Activated T-cell treated with anti-CD3 and anti-CD28 coated beads, Interleukin-2, amount 50 U/mL, for 72 hours (primary cell): ENCODE results near the gene ANO2. TPM values are rescaled to one million over a fixed set of nuclear protein-coding genes. Genes with fewer than 3 reads are reported as not detected.

Experiments
- ATAC-seq, 2 donors: fragments of 150-1000 bp; cut with Tn5 transposase; replicated peaks in 1 of 2; 2 replicates each; pipeline ENCODE4 v1.10.0; 2021; ENCODE audit warnings: moderate library complexity in 2 of 2, mild to moderate bottlenecking in 1 of 2
- DNase-seq, 2 donors: peaks; one replicate each; pipeline ENCODE4 v3.0.0; 2021 to 2022; ENCODE audit warnings: mixed read lengths in 1 of 2
- H3K27ac Mint-ChIP-seq: one replicate; pipeline ENCODE4 v1.8.0; 2022; ENCODE audit warnings: mild to moderate bottlenecking, moderate library complexity, mixed read lengths
- H3K27me3 Mint-ChIP-seq: one replicate; pipeline ENCODE4 v1.8.0; 2022; ENCODE audit warnings: low read depth, mixed read lengths
- H3K36me3 Mint-ChIP-seq, 2 donors: one replicate each; pipeline ENCODE4 v1.8.0; 2022; ENCODE audit warnings: mixed read lengths in 2 of 2, mild to moderate bottlenecking in 1 of 2; ENCODE audit not compliant: insufficient read depth in 2 of 2
- H3K4me1 Mint-ChIP-seq: one replicate; pipeline ENCODE4 v1.8.0; 2022; ENCODE audit warnings: low read depth, mixed read lengths
- H3K4me3 Mint-ChIP-seq, 2 donors: one replicate each; pipeline ENCODE4 v1.8.0; 2022; ENCODE audit warnings: mild to moderate bottlenecking in 2 of 2, mixed read lengths in 2 of 2, moderate library complexity in 2 of 2
- H3K9me3 Mint-ChIP-seq, 2 donors: one replicate each; pipeline ENCODE4 v1.8.0; 2022; ENCODE audit warnings: mixed read lengths in 2 of 2
- total RNA-seq, 2 donors: library from RNA; stranded (reverse); gene quantifications; one replicate each; pipeline ENCODE4 v1.2.3, GENCODE V29; 2022

Gene ANO2
- total RNA-seq, 2 donors from 2014 or later: not detected

DNA sequence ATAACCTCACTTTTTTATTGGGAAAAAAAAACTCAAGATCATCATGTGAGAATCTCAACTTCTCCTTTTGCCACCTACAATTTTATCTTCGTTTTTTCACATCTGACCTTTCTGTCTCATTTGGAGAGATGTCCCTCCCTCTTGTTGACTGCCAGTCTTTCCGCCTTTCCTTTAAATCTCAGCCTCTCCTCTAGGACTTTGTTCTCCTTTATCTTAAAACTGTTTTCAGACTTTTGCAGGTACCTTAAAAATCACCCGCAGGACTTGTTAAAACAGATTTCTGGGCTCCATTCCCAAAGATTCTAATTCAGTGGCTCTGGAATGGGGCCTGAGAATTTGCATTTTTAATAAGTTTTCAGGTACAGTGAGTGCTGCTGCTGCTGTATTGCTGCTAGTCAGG lies 289.9 kb downstream of the ANO2 start:
- Mint-ChIP-seq H3K27me3 (no peaks in the 10 kb centered on the region), H3K4me3 (no peak overlapping the region), H3K27ac (no peak overlapping the region), H3K4me1 (no peaks in the 10 kb centered on the region), H3K36me3 (no peaks in the 10 kb centered on the region), H3K9me3 (no peaks in the 10 kb centered on the region)
- no peak for DNase-seq
- no peak for ATAC-seq

DNA sequence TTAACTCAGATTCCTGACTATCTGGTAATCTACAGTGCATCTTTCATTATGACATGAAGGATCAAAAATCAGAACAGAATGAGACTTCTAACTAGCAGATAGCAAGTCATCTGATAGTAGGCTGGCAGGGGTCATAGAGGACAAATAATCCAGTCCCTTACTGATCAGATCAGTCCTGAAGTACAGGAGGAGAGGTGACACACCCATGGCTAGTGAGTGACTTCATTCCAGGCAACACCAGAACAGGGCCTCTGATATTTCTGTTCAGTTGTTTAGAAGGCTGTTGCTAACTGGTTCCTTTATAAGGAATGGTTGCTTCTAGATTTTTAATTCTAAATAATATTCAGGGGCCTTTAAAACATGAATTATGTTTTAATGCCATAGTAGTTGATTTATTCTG lies 291.0 kb downstream of the ANO2 start:
- ATAC-seq: no peak
- Mint-ChIP-seq H3K4me3 (no peak overlapping the region), H3K9me3 (no peaks in the 10 kb centered on the region), H3K27ac (no peak overlapping the region), H3K27me3 (no peaks in the 10 kb centered on the region), H3K4me1 (no peaks in the 10 kb centered on the region), H3K36me3 (no peaks in the 10 kb centered on the region)
- DNase-seq: no peak

DNA sequence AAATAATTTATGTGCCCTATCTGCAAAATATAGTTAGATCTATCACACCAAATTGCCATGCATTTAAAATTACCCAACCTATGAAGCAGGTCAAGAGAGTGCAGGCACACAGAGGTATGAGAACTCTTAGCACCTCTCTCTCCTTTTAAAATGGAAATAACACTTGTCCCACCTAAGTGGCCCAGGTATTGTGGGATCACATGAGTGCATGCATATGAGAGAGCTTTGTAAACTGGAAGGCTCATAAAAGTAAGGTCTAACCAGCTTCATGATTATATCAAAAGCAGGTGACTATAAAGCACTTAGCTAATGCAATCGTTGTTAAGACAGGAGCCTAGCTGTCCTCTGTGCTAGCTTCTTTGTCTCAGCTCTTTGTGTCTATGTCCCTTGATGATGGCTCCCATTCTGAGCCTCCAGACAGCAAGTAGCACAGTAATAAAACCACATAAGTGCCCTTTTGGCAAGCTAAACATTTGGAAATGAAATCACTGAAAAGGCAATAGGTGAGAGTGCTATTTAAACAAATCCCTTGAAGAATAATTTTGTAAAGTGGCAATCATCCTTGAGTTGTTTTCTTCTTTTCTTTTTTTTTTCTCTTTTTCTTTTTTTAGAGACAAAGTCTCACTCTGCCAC lies 294.1 kb downstream of the ANO2 start:
- no peaks in the 10 kb centered on the region for H3K27me3 Mint-ChIP-seq
- ATAC-seq: no peak

DNA sequence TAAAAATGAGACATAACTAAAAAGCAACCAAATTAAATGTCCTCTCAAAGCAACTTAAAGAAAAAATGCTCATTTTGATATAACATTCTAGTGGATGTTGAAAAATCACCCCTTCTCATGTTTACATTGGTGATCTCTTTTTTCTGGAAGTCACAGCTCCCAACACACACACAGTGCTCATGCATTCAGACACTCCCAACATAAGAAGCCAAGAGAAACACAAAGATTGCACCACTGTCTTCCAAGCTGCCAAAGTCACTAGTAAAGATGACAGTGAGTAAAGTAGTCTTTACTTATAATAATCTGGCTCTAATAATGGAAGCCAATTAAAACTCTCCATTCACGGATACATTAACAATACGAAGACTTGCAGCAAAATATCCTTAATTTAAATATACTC lies 294.8 kb downstream of the ANO2 start:
- DNase-seq (no peak), ATAC-seq (no peak)
- H3K27me3 Mint-ChIP-seq: no peaks in the 10 kb centered on the region
- no peak overlapping the region for H3K4me3 Mint-ChIP-seq
- no peaks in the 10 kb centered on the region for H3K9me3 Mint-ChIP-seq
- H3K4me1 Mint-ChIP-seq: no peaks in the 10 kb centered on the region
- H3K27ac Mint-ChIP-seq: no peak overlapping the region
- no peaks in the 10 kb centered on the region for H3K36me3 Mint-ChIP-seq

More for the DNA sequence above, 294.1 kb downstream of the ANO2 start:
- no peak for DNase-seq
- Mint-ChIP-seq H3K4me3 (no peak overlapping the region), H3K9me3 (no peaks in the 10 kb centered on the region), H3K27ac (no peak overlapping the region), H3K4me1 (no peaks in the 10 kb centered on the region), H3K36me3 (no peaks in the 10 kb centered on the region)

DNA sequence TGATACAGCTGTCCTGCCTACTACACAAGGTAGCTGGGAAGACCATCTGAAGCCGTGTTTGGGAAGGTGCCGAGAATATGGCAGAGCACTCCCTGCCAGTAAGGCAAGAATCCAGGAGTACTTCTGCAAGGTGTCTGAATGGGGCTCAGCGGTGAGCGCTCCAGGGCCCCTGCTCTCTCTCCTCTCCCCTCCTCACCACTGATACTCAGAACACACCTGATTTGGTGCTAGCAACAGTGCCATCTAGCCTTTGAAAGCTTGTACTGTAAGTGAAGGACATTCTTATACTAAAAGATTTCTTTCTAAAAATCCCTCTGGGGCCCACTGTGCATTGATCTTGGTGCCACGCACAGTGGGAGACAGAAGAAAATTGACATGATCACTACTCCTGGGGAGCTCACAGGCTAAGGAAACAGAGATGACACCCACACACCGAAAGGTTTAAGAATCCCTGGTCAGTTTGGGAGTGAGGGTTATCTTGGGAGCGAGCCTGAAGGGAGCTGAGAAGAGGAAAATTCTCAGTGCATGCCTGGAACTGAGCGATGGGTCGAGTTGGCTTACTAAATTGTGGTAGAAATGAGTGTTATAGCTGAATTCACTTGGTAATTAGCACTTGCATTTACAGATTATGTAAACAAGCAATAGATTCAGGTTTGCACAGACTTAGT lies 296.2 kb downstream of the ANO2 start:
- H3K4me3 Mint-ChIP-seq: no peak overlapping the region
- no peak overlapping the region for H3K27ac Mint-ChIP-seq
- H3K4me1 Mint-ChIP-seq: no peaks in the 10 kb centered on the region
- H3K27me3 Mint-ChIP-seq: no peaks in the 10 kb centered on the region
- ATAC-seq (no peak), DNase-seq (no peak)
- H3K9me3 Mint-ChIP-seq: no peaks in the 10 kb centered on the region
- H3K36me3 Mint-ChIP-seq: no peaks in the 10 kb centered on the region

DNA sequence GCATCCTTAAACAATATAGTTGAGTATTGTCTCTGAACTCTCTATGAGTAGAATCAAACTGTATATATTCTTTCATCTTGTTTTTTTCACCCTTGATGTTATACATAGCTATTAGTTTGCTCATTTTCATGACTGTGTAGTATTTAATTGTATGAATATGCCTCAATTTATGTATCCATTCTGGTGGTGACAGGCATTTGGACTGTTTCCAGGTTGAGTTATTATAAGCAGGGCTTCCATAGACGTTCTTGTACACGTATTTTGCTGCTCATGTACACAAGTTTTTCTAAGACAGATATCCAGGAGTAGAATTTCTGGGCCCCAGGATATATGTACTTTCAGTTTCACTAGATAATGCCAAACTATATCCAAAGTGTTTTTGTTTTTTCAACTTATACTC lies 301.8 kb downstream of the ANO2 start:
- no peak for ATAC-seq
- Mint-ChIP-seq H3K9me3 (no peaks in the 10 kb centered on the region), H3K27me3 (peaks cover 8% of the 10 kb centered on the region), H3K4me3 (no peak overlapping the region), H3K36me3 (no peaks in the 10 kb centered on the region), H3K4me1 (no peaks in the 10 kb centered on the region), H3K27ac (no peak overlapping the region)
- DNase-seq: no peak

DNA sequence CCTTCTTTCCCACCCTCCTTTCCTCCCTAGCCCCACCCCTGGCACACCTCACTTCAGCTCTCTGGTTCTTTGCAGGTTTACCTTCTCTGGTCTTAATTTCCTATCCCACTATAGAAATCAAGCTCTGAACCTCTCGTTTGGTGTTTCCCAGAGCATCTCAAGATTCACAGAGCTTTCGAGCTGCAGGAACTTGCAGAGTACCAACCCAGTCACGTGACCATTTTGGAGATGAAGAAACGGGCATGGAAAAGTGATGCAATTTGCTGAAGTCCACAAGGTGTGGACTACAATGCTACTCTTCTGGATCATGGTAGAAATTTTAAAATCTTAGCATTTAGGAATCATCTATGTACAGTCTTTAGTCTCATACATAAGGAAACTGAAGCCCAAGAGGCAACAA lies 307.4 kb downstream of the ANO2 start:
- no peaks in the 10 kb centered on the region for H3K4me1 Mint-ChIP-seq
- no peak for DNase-seq
- ATAC-seq: no peak

DNA sequence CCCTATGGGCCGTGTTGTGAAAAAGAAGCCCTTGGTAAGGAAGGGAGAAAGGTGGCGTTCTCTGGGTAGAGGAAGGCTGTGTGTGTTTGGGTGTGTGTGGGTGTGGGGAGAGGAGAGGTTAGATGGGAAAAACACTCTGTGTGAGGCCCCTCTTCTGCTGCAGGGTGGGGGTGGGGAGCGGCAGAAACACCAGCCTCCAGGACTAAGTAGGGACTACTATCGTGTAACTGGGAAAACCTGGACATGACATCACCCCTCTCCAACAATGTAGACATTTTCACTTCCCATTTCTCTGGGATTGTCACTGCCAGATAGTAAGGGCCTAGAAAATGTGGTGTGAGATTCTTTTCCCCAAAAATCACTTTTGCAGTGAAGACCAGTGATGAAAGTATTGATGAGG lies 308.2 kb downstream of the ANO2 start:
- Mint-ChIP-seq H3K36me3 (no peaks in the 10 kb centered on the region), H3K4me3 (no peak overlapping the region), H3K27me3 (peaks cover under 1% of the 10 kb centered on the region), H3K9me3 (no peaks in the 10 kb centered on the region), H3K4me1 (no peaks in the 10 kb centered on the region), H3K27ac (no peak overlapping the region)
- no peak for ATAC-seq
- no peak for DNase-seq

More for the DNA sequence above, 307.4 kb downstream of the ANO2 start:
- Mint-ChIP-seq H3K9me3 (no peaks in the 10 kb centered on the region), H3K27ac (no peak overlapping the region), H3K4me3 (no peak overlapping the region), H3K27me3 (peaks cover 7% of the 10 kb centered on the region), H3K36me3 (no peaks in the 10 kb centered on the region)

DNA sequence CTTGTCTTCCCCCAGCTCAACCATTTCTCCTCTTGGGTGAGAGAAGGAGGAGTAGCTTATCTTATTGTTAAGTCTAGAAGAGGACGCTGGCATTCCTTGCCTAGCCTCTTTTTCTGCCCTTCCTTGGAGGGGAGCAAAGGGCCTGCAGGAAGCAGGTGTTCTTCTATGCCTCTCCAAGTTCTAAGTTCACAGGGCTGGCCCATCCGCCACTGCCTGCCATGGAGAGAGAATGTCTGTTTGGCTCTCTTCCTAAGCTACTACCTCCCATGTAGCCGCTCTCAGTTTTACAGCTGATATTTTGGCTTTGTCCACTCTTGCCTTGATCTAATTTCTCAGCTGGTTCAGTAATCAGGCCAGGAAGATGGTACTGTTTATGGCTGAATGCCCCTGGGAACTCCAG lies 312.0 kb downstream of the ANO2 start:
- Mint-ChIP-seq H3K27ac (no peak overlapping the region), H3K4me1 (no peaks in the 10 kb centered on the region), H3K36me3 (no peaks in the 10 kb centered on the region), H3K4me3 (no peak overlapping the region), H3K9me3 (no peaks in the 10 kb centered on the region), H3K27me3 (peaks cover 7% of the 10 kb centered on the region)
- ATAC-seq: no peak
- no peak for DNase-seq

DNA sequence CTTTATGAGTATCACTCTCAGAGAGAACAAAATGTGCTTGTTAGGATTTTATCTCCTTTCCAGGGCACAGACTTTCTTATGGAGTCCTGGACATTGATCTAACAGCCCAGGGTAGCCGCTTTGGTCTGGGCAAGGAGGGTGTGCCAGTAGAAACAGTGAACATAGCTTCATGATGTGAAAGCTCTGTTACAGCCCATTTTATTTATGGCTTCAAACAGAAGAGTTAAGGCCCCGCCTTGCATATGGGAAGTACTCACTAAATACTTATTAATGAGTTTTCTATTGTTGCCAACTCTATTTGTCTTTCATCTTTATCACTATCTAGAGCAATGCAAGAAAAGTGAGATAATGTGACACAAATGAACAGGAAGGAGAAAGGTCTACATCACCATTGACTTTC lies 312.6 kb downstream of the ANO2 start:
- no peak overlapping the region for H3K27ac Mint-ChIP-seq
- ATAC-seq (no peak), DNase-seq (no peak)
- no peaks in the 10 kb centered on the region for H3K36me3 Mint-ChIP-seq
- H3K4me3 Mint-ChIP-seq: no peak overlapping the region
- no peaks in the 10 kb centered on the region for H3K4me1 Mint-ChIP-seq
- no peaks in the 10 kb centered on the region for H3K9me3 Mint-ChIP-seq
- H3K27me3 Mint-ChIP-seq: peaks cover 7% of the 10 kb centered on the region

DNA sequence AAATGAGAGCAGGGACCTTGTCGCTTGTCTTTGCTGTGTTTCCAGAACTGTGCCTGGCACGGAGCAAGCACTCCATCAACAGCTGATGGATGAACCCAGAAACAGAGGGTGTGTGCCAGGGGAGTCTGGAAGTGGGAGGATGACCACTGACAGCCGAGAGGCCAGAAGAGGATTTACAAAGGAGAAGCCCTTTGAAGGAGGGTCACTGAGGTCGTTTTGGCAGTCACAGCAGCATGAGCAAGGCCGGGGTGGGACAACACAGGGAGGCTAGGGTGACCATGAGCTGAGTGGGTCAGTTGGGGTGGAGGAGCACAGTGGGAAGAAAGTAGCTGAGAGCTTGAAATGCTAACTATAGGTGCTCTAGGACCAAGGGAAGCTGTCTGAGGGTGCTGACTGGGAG lies 313.6 kb downstream of the ANO2 start:
- Mint-ChIP-seq H3K36me3 (no peaks in the 10 kb centered on the region), H3K9me3 (no peaks in the 10 kb centered on the region), H3K27ac (no peak overlapping the region), H3K4me1 (no peaks in the 10 kb centered on the region), H3K27me3 (peaks cover 7% of the 10 kb centered on the region), H3K4me3 (no peak overlapping the region)
- DNase-seq (no peak), ATAC-seq (no peak)

DNA sequence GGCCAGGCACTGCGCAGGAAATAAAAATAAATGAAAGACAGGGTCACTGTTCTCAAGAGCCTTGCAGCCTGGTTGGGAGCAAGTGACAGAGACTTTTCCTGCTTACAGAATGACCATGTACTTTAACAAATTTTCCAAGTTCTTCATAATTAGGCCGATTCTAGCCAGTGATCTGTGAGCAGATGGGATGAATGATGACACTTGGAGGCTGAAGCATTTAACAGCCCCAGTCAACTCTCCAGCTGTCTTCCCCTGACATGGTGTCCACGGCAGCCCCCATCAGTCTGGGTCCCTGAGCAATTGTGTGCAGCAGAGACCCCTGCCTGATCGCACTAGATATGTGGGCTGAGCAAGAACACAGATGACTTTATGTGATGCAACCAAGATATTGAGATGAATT lies 314.3 kb downstream of the ANO2 start:
- DNase-seq: no peak
- H3K9me3 Mint-ChIP-seq: no peaks in the 10 kb centered on the region
- H3K27ac Mint-ChIP-seq: no peak overlapping the region
- no peaks in the 10 kb centered on the region for H3K36me3 Mint-ChIP-seq
- no peaks in the 10 kb centered on the region for H3K4me1 Mint-ChIP-seq
- H3K4me3 Mint-ChIP-seq: no peak overlapping the region
- no peak for ATAC-seq
- peaks cover 7% of the 10 kb centered on the region for H3K27me3 Mint-ChIP-seq

DNA sequence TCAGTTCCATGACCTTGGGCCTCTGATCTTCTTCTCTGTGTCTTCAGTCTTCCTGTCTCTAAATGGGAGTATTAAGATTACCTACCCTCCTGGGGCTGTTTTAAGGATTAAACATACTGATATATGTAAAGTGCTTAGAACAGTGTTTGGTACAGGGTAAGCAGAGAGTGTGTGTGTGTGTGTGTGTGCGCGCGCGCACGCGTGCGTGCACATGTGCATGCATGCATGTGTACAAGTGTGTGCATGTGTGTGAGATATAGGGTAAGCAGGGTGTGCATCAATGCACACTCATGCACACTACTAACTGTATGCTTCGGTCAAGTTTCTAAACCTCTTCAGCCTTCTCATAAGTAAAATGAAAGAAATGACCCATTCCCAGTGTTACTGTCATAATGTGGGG lies 316.6 kb downstream of the ANO2 start:
- ATAC-seq (no peak), DNase-seq (no peak)
- peaks cover 7% of the 10 kb centered on the region for H3K27me3 Mint-ChIP-seq
- H3K4me1 Mint-ChIP-seq: peaks cover 5% of the 10 kb centered on the region
- no peak overlapping the region for H3K27ac Mint-ChIP-seq
- H3K9me3 Mint-ChIP-seq: no peaks in the 10 kb centered on the region
- H3K4me3 Mint-ChIP-seq: no peak overlapping the region
- H3K36me3 Mint-ChIP-seq: no peaks in the 10 kb centered on the region

DNA sequence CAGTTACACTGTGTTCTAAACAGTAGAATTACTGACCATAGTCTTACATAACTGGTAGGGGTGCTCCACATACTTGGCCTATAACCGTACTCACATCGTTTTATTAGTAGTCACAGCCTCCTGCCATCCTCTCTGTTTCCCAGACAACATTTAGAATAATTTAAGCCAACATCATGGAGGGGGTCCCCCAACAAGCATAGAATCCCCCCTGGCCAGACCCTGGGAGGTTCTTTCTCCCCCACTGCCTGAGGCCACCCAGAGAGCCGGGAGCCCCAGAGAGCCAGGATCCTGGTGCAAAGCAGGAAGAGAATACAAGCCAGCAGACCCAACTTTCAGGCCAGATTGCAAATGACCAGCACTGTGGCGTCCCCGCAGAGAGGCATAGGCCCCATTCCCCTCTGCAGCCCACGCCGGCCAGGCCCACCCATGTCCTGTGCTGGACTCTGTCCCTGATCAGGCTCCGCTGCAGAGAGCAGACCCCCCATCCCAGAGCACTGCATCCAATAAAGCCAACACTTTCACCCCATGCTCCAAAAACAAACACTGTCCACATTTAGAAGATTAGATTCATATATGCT lies 317.9 kb downstream of the ANO2 start:
- no peaks in the 10 kb centered on the region for H3K36me3 Mint-ChIP-seq
- no peak overlapping the region for H3K4me3 Mint-ChIP-seq
- peaks cover 5% of the 10 kb centered on the region for H3K4me1 Mint-ChIP-seq
- DNase-seq (no peak), ATAC-seq (no peak)
- H3K27me3 Mint-ChIP-seq: peaks cover 7% of the 10 kb centered on the region
- H3K27ac Mint-ChIP-seq: no peak overlapping the region
- no peaks in the 10 kb centered on the region for H3K9me3 Mint-ChIP-seq
